GM12864 (cell line): Measurements from ENCODE around the gene XPNPEP1.

Experiments
- DNase-seq: peaks from one replicate; pipeline ENCODE4 v3.0.0-alpha.2; 2011; ENCODE audit warnings: low read depth
- H3K4me3 ChIP-seq: 2 replicates; pipeline ENCODE4 v1.5.1; 2011; ENCODE audit warnings: mild to moderate bottlenecking, low read depth, low read length, control low read depth
- TF ChIP-seq, protein P1 (sequence below): IDR thresholded peaks from 2 replicates; pipeline ENCODE4 v1.5.1; 2011; ENCODE audit warnings: low read depth, mild to moderate bottlenecking, moderate library complexity, low read length, control low read depth, inconsistent platforms; ENCODE audit errors: missing control alignments

The XPNPEP1 gene

DNA sequence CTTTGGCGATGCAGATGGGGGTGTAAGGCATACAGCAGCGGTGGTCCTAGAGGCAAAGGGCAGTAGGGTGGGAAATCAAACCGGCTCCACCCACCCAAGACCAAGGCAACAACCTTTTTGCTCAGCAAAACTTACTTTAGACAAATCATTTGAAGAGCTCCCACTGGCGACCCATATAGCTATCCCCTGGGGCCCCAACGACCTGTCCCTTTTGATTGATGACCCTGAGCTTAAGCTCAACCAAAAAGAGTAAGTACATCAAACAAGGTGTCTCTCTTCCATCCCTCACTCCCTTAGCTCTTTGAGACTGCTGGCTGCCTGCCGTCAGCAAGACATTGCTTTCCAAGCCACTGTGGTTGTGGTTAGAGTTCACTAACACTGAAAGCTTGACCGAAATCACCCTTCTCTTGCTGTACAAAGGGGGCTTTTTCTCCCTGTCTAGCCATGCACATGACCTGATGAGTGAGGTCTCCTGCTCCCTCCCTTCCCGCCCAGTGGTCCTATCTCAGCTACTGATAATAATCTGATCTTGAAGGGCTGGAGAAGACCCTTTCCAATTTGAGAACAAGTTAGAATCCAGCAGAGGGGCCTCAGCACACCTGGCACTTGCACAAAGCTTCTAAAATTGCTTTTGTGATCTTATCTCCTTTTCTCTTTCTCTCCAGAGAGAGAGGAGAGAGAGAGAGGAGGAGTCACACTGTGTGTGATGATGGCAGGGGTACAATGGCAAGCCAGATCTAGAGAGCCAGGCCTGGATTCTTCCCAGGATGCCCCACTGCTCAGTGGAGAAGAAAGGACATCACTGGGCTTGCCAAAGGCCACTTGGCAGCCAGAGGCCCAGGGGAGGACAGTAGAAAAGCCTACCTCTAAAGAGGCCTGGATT lies 42.2 kb downstream of the XPNPEP1 start:
- DNase-seq: no peak
- H3K4me3 ChIP-seq: no peak overlapping the region

GRCh38 chr10:109877546-109877945 lies 45.8 kb downstream of the XPNPEP1 start:
- TF ChIP-seq, protein P1, sequence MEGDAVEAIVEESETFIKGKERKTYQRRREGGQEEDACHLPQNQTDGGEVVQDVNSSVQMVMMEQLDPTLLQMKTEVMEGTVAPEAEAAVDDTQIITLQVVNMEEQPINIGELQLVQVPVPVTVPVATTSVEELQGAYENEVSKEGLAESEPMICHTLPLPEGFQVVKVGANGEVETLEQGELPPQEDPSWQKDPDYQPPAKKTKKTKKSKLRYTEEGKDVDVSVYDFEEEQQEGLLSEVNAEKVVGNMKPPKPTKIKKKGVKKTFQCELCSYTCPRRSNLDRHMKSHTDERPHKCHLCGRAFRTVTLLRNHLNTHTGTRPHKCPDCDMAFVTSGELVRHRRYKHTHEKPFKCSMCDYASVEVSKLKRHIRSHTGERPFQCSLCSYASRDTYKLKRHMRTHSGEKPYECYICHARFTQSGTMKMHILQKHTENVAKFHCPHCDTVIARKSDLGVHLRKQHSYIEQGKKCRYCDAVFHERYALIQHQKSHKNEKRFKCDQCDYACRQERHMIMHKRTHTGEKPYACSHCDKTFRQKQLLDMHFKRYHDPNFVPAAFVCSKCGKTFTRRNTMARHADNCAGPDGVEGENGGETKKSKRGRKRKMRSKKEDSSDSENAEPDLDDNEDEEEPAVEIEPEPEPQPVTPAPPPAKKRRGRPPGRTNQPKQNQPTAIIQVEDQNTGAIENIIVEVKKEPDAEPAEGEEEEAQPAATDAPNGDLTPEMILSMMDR: no peak
- no peak overlapping the region for H3K4me3 ChIP-seq
- DNase-seq: no peak

More for the DNA sequence above, 42.2 kb downstream of the XPNPEP1 start:
- TF ChIP-seq, protein P1: no peak

DNA sequence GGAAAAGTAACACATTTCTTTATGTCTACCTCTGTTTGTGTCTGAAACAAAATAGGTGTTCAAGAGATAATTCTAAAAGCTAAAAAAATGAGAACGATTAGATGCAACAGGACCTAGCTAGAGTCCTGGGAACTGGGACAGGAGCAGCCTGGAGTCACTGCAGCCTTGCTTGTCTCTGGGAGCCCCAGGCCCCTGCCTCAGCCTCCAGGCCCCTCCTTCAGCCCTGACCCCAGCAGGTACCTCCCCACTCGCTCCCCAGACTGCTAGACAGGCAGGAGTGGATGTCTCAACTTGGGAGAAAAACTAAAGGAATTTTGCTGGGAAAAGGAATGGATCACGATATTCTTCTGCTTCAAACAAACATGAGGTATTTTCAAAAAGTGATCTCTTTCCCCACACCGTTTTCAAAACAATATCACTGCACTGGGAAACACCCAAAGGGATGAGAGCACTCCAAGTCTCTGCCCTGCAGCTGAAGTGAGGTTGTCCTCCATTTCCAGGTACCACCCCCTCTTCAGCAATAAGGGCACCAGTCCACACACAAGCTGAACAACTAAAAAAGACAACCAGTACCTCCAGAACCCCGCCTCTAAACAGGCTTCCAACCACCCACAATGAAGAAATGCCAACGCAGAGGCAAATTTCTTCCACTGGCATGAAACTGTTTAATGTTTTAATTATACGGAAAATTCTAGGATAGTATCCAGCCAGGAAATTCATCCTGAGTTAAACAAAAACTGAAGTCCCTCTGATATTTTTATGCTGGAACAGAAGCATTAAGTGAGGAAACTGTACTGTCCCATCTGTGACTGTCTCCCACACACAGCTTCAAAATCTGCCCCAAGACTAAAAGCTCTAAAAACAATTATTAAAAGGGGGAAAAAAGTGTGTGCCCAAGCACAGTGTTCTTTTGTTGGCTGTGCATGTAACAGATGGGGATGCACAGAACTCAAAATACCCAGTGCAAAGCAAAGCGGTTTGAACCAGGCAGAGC lies 47.2 kb downstream of the XPNPEP1 start:
- DNase-seq: no peak
- H3K4me3 ChIP-seq: no peak overlapping the region
- TF ChIP-seq, protein P1: no peak

- TF ChIP-seq, protein P1: no peak
- DNase-seq: no peak
- no peak overlapping the region for H3K4me3 ChIP-seq
Observed at GRCh38 chr10:109875151-109875568, 48.2 kb downstream of the XPNPEP1 start.

- no peak overlapping the region for H3K4me3 ChIP-seq
- TF ChIP-seq, protein P1: no peak
- no peak for DNase-seq
Observed at GRCh38 chr10:109871476-109871875, 51.8 kb downstream of the XPNPEP1 start.

DNA sequence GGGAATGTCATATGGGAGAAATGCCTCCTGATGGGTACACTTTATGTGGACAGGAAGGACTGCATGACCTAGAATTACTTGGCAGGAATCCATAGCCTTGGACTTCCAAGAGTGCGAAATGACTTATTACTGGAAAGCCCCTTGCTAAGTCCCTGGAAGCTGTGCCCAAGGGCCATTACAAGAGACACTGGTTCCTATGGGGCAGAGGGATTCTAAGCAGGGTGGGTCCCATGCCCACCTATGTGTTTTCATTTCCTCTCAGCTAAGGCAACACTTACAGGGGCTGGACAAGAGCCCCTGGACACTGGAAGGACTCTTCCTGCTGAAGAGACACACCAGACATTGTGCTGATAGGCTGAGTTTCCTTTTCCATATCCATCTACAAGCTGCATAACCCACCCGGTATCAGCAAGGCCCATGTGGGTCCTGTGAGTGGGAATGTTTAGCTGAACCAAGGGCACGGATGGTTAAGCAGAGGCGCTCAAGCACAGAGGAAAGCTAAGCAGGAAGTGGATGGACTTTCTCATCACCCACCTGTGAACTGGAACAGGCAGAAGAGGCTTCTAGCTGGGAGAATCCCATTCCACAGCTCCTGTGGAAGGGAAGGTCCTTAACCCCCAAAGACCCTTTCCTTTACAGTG lies 56.2 kb downstream of the XPNPEP1 start:
- H3K4me3 ChIP-seq: no peak overlapping the region
- TF ChIP-seq, protein P1: no peak
- DNase-seq: no peak
